ENCODE data around the gene BPI. TPM values are rescaled to one million over a fixed set of nuclear protein-coding genes. Genes with fewer than 3 reads are reported as not detected.

The BPI gene
- total and polyA plus RNA-seq, 11 donors, result 0.18 to 2.9 (median 0.32) TPM; not detected in 7

GRCh38 chr20:38339997-38340396 lies 36.0 kb downstream of the BPI start:
- ATAC-seq (no peak), DNase-seq (no peak)
- Histone ChIP-seq H3K4me3 (no peak overlapping the region), H3K27me3 (peaks cover 0 to 16% (median 0%) of the 10 kb centered on the region in 9 donors), H3K36me3 (no peaks in the 10 kb centered on the region), H3K9me3 (peaks cover 0 to 11% (median 7%) of the 10 kb centered on the region in 12 donors), H3K4me1 (peaks cover 0 to 6% (median 0%) of the 10 kb centered on the region in 12 donors), H3K27ac (no peak overlapping the region)
- TF ChIP-seq CTCF (IDR thresholded peaks at IDR 0.05) (no peak), POLR2A (IDR thresholded peaks at IDR 0.05) (no peak)
- WGBS, 4 donors, result 44 to 65% (median 56%) methylated on average over 3 of the region's 3 CpGs
- intact Hi-C loops (cut with DNase I), result loop anchor here in 5 of 10 donors (5.0 to 10.0 kb wide), 2 partner anchors 65 to 67 kb away; no protein-coding TSS in a partner anchor

- TF ChIP-seq CTCF (IDR thresholded peaks at IDR 0.05) (no peak), POLR2A (IDR thresholded peaks at IDR 0.05) (no peak)
- H3K4me1 ChIP-seq, result peaks cover 0 to 7% (median under 1%) of the 10 kb centered on the region in 12 donors
- no peak overlapping the region for H3K27ac ChIP-seq
- intact Hi-C loops (cut with DNase I), result loop anchor here in 1 of 10 donors (5.0 kb wide), 1 partner anchor 67 kb away; no protein-coding TSS in a partner anchor
- H3K9me3 ChIP-seq, result peaks cover 0 to 11% (median 7%) of the 10 kb centered on the region in 12 donors
- no peak for ATAC-seq
- H3K27me3 ChIP-seq, result peaks cover 0 to 9% (median 0%) of the 10 kb centered on the region in 9 donors
- no peaks in the 10 kb centered on the region for H3K36me3 ChIP-seq
- H3K4me3 ChIP-seq, result no peak overlapping the region
- 80 to 88% (median 87%) methylated on average over 6 of the region's 6 CpGs for WGBS, 4 donors
- no peak for DNase-seq
Observed at GRCh38 chr20:38340693-38341092, 36.7 kb downstream of the BPI start.

- Histone ChIP-seq H3K4me1 (peaks cover 0 to 9% (median 2%) of the 10 kb centered on the region in 12 donors), H3K27me3 (peaks cover 0 to under 1% (median 0%) of the 10 kb centered on the region in 9 donors), H3K27ac (no peak overlapping the region), H3K36me3 (no peaks in the 10 kb centered on the region), H3K9me3 (peaks cover 0 to 9% (median 7%) of the 10 kb centered on the region in 12 donors), H3K4me3 (no peak overlapping the region)
- WGBS, 4 donors, result 53 to 68% (median 62%) methylated on average over 7 of the region's 7 CpGs
- ATAC-seq, result no peak
- TF ChIP-seq POLR2A (IDR thresholded peaks at IDR 0.05) (no peak), CTCF (IDR thresholded peaks at IDR 0.05) (no peak)
- intact Hi-C loops (cut with DNase I), result loop anchor here in 1 of 10 donors (5.0 kb wide), 1 partner anchor 65 kb away; no protein-coding TSS in a partner anchor
- DNase-seq, result no peak
Observed at GRCh38 chr20:38342216-38342615, 38.3 kb downstream of the BPI start.

GRCh38 chr20:38342713-38343310 lies 38.9 kb downstream of the BPI start:
- Histone ChIP-seq H3K4me1 (peaks cover 0 to 9% (median 2%) of the 10 kb centered on the region in 12 donors), H3K27ac (no peak overlapping the region), H3K9me3 (peaks cover 0 to 6% (median 4%) of the 10 kb centered on the region in 12 donors), H3K27me3 (no peaks in the 10 kb centered on the region), H3K4me3 (peak overlapping the region in 1 of 12 donors; percentile 10), H3K36me3 (no peaks in the 10 kb centered on the region)
- TF ChIP-seq POLR2A (IDR thresholded peaks at IDR 0.05) (no peak), CTCF (IDR thresholded peaks at IDR 0.05) (no peak)
- WGBS, 4 donors, result 79 to 85% (median 83%) methylated on average over 5 of the region's 5 CpGs
- intact Hi-C loops (cut with DNase I), result loop anchor here in 1 of 10 donors (5.0 kb wide), 1 partner anchor 64 kb away; no protein-coding TSS in a partner anchor
- no peak for ATAC-seq
- DNase-seq, result no peak

All from heart left ventricle (tissue), 16 donors.